ENCODE measurements around the gene CHRNG.
A peak's percentile ranks its signal among the peaks of the same experiment; 100 is the strongest.
"Not testable (repeated sequence)": the region's sequence is repeated elsewhere in the genome, so short reads cannot be mapped to it uniquely, and the experiment has no call there.

The CHRNG gene

GRCh38 chr2:232547991-232548390, 8.5 kb downstream of the CHRNG start:
- DNase-seq: no peak

DNA sequence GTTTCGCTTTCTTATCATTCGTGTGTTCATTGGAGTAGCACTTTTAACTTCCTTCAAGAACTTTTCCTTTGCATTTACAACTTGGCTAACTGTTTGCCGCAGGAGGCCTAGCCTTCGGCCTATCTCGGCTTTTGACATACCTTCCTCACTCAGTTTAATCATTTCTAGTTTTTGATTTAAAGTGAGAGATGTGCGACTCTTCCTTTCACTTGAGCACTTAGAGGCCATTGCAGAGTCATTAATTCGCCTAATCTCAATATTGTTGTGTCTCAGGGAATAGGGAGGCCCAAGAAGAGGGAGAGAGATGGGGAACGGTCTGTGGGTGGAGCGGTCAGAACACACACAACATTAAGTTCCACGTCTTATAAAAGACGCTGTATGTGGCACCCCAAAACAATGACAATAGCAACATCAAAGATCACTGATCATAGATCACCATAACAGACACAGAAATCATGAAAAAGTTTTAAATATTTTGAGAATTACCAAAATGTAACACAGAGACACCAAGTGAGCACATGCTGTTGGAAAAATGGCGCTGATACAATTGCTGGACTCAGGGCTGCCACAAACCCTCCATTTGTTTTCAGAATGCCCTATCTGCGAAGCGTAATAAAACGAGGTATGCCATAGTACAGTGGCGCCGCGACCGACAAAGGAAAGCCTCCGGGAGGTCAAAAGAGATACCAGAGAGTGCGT, 10.3 kb downstream of the CHRNG start:
- DNase-seq: no peak

GRCh38 chr2:232550354-232551249, 11.1 kb downstream of the CHRNG start, which contains the start of the genes EIF4E2 and TIGD1:
TSS of gene EIF4E2 (plus strand) at chr2:232550689. CDS start at chr2:232550725, 36 bp downstream.
TSS of gene TIGD1 (minus strand) at chr2:232550557. CDS start at chr2:232549882, 675 bp downstream.
- DNase-seq: peak; percentile 90

GRCh38 chr2:232551250-232551638, 11.8 kb downstream of the CHRNG start:
- DNase-seq: no peak

GRCh38 chr2:232551776-232552175, 12.3 kb downstream of the CHRNG start:
- no peak for DNase-seq

- no peak for DNase-seq
Observed at GRCh38 chr2:232556426-232556825, 16.9 kb downstream of the CHRNG start.

DNA sequence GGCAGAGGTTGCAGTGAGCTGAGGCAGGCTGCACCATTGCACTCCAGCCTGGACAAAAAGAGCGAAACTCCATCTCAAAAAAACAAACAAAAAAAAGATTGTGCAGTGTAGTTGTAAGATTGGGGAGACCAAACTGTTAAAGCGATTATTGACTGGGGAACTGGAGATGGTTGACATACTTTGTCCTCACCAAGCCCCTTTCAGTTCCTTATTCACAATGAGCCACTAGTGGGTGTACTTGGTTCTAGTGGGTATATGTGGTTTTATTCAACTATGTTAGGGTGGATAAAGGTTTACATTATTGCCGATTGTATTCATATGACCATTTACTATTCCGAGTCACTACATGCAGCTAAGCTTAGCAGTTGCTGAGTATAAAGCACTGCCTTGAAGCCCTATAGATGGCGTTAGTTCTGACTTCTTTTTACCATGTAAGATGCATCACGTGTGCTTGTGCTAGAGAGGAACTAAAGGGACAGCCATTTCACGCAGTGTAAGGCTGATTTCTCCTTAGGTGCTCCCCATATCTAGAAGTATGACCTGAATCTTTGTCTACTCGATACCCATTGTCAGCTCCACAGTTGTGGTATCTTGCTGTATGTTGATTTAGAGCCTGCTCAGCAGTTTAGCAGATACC, 23.1 kb downstream of the CHRNG start:
- no peak for DNase-seq

GRCh38 chr2:232563580-232563979, 24.1 kb downstream of the CHRNG start:
- DNase-seq: no peak

DNA sequence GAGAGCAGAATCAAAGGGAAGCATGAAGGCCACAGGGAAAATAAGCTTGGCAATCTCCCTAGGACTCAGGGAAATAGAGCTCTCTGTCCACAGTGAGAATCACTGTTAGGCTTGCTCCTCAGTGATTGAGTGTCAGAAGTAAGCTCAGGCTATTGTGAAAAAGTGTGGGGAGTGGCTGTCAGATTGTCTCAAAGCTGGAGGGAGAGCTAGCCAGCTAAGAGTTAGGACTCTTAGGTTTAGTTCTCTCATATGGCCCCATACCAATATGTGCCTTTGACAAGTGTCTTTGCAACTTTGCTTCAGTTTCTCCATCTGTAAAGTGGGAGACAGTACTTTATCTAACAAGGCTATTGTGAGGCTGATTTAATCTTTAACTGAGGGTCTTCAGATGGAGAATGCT, 28.2 kb downstream of the CHRNG start:
- no peak for DNase-seq

- DNase-seq: no peak
Observed at GRCh38 chr2:232568161-232568560, 28.7 kb downstream of the CHRNG start.

- DNase-seq: no peak
Observed at GRCh38 chr2:232569541-232569940, 30.0 kb downstream of the CHRNG start.

DNA sequence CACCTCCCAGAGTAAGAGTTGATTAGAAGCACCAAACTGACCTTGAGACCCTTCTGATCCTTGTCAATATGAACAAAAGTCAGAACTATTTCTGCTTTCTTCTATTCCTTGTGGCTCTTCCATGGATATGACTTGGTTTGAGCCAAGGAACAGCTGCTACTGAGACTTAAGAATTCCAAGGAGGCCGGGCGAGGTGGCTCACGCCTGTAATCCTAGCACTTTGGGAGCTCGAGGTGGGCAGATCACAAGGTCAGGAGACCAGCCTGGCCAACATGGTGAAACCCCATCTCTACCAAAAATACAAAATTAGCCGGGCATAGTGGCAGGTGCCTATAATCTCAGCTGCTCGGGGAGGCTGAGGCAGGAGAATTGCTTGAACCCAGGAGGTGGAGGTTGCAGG, 31.0 kb downstream of the CHRNG start:
- not testable (repeated sequence) for DNase-seq

DNA sequence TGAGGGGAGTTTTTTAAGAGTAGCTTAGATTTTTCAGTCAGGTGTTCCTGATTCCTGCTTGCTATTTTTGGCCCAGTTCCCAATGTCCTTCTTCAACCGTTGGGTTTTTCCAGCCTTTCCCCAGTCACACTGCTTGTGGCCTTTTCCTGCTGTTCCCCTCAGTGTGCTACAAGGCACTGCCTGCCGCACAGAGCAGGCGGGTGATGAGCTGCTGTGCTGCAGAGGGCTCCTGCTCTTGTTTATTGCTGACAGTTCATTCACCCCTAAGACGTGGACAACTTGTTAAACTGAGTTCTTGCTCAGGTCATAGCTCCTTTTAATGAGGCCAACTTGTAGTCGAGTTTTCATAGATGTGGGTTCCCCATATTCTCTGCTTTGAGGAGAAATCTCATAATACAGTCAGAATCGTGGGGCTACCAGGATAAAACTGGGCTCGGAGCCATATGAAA, 31.6 kb downstream of the CHRNG start:
- no peak for DNase-seq

DNA sequence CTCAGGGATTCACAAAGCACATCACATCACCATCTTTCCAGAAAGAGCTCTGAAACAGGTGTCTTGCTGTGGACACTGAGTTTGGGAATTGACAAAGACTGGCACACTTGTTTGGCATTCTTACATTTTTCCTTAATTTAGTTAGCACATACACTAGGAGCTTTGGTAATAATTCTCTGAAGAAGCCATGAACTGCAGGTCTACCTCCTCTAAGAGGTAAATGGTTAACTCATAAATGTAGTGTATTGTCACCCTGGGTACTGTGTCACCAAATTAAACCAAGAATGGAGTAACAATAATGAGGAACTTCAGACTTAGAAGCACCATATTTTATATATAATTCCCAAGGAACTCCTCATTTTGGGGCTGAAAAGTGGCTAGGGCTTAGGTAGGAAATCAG, 33.5 kb downstream of the CHRNG start:
- DNase-seq: no peak

DNA sequence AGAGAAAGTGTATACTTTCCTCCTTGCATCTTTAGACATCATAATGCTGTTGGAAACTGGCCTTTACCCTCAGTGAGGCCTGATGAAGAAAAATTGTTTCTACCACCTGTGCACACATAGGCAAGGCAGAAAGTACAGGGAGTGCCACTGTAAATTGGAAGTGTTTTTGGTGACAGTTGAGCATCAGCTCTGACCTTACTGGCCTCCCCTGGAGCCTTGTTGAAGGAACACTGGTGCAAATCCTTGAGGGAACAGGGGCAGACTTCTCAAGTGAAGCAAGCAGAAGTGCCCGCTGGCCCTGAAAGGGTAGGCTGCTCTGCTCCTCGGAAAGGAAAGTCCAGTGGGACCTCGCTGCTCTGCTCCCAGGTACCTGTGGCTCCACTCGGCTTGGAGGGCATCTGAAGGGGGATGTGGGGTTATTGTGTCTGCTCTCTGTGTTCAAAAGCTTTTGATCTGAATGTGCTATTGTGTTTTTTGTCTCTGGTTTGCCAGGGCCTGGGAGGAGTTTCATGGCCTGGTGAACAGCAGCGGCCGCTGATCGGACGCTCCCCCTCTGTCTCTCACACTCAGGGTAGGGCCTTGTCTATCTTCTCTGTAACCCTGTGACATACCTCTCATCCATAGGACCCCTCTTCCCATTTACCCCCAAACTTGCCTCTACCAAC, 34.4 kb downstream of the CHRNG start:
- DNase-seq: no peak

- no peak for DNase-seq
Observed at GRCh38 chr2:232574674-232575403, 35.3 kb downstream of the CHRNG start.

DNA sequence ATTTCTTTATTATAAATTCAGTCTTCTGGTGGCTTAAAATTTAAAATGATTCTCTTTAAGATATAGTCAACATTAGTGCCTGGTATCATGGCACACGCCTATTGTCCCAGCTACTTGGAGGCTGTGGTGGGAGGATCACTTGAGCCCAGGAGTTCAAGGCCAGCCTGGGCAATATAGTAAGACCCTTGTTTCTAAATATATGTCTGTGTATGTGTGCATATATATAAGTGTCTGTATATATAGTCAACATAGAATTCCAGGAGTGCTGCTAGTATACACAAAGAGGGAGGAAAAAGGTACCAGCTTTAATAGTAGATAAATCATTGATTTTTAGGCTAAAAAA, 35.9 kb downstream of the CHRNG start:
- no peak for DNase-seq

GRCh38 chr2:232576995-232577394, 37.5 kb downstream of the CHRNG start:
- no peak for DNase-seq

DNA sequence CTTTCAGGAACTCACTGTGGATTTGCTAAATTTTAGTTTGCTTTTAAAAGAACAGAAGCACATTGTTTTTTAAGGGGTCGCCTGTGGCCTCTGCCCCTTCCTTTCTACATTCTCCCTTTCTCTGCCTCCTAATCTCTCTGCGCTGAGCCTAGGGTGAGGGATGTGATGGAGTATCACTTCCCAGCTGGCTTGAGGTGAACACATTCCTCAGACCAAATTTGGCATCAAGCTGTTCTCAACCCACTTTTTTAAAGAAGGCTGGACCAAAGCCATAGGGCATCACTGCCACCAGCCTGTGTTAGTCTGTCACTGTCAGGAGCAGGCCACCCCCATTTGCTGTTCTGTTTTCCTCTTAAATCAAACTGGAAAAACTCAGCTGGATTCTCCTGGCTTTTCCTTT, 38.3 kb downstream of the CHRNG start:
- DNase-seq: no peak

DNA sequence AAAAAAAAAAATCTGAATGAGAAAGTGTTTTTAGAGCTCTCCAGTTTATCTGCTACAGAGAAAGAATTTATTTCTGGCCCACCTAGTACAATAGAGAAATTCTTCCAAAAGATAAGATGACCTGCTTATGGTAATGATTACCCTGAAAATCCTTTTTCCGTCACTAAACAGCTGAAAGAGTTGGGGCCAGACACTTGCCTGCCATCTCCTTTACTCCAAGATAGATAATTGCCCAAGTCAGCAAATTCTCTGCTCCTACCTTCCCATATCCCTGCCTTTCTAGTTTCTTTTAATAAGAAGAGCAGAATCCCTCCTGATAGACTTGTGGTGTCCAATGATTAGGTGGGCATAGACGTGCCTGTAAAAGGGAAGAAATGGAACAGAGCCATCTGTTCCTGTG, 39.1 kb downstream of the CHRNG start:
- no peak for DNase-seq

DNA sequence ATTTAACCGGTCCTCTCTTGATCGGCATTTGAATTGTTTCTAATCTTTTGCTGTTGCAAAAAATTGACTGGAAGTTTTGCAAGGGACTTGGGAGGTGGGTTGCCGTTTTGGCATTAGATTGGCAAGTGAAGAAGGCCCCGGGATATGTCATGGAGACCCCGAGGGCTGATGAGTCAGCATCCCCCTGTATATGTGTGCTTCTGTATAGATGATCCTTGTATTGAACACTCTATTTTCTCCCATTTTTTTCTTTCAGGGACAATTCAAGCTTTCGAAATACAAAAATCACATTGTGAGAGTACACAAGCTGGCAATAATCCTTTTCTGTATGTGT, 41.1 kb downstream of the CHRNG start:
- no peak for DNase-seq

DNA sequence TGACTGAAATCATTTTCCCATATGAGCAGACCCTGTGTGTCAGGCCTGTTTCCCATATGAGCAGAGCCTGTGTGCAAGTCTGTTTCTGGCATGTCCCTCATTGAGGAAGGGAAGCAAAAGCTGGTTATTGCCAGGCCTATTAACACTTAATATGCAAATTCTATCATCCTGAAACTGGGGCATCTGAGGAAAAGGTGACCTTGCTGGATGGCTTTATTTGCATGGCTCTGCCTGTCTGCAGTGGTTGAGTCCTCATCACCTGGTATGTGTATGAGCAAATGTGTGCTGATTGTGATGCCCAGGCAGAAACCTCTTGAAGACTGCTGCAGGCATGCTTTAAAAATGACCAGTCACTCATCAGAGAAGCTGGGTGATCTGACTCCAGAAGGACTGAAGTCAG, 42.2 kb downstream of the CHRNG start:
- DNase-seq: no peak

GRCh38 chr2:232584238-232584637, 44.7 kb downstream of the CHRNG start:
- DNase-seq: no peak
